Measurements from ENCODE around the gene RBPMS2.

- TF ChIP-seq CHD2 (IDR thresholded peaks at IDR 0.05; ENCODE audit: low read length, partially characterized antibody) (no peak), EZH2phosphoT487 (IDR thresholded peaks at IDR 0.05; ENCODE audit: borderline replicate concordance, low read depth) (no peak), NFIC (IDR thresholded peaks at IDR 0.05; ENCODE audit: borderline replicate concordance) (no peak), RFX5 (IDR thresholded peaks at IDR 0.05; ENCODE audit: low read length) (no peak)
- TF ChIP-seq, protein P1, sequence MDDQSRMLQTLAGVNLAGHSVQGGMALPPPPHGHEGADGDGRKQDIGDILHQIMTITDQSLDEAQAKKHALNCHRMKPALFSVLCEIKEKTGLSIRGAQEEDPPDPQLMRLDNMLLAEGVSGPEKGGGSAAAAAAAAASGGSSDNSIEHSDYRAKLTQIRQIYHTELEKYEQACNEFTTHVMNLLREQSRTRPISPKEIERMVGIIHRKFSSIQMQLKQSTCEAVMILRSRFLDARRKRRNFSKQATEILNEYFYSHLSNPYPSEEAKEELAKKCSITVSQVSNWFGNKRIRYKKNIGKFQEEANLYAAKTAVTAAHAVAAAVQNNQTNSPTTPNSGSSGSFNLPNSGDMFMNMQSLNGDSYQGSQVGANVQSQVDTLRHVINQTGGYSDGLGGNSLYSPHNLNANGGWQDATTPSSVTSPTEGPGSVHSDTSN (IDR thresholded peaks at IDR 0.05), result no peak
These were observed 27.8 kb downstream of the RBPMS2 start for GRCh38 chr15:64747578-64747977.
